ENCODE measurements around the gene RNPEP.
"Not testable (repeated sequence)": the region's sequence is repeated elsewhere in the genome, so short reads cannot be mapped to it uniquely, and the experiment has no call there.

RNPEP gene

DNA sequence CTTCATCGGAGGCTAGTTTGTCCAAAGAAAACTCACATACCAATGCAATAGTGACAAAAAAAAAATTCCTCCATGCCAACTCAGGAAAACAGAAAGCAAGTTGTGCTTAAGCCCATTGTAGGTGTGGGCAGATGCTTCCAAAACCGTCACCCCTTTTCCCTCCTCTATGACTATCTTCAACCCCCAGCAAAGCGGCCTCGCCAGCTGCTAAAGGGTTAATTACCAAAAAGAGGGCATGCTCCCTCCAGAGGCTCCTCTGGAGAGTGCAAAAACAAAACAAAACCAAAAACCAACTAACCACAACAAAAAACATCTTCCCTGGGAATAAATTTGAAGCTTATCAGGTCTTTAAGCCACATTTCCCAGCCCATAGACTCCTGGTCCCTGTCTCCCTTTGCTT lies 37.3 kb upstream of the RNPEP start:
- H3K27ac ChIP-seq (ENCODE audit: low read depth, low read length) = peak overlapping the region; percentile 99
- H3K4me3 ChIP-seq (ENCODE audit: low read length) = peak overlapping the region; percentile 91
- H3K4me1 ChIP-seq (ENCODE audit: control insufficient read depth, insufficient read depth, low read length) = peaks cover 16% of the 10 kb centered on the region
- peak overlapping the region; percentile 91 for H3K9ac ChIP-seq (ENCODE audit: low read length)
- no peaks in the 10 kb centered on the region for H3K27me3 ChIP-seq (ENCODE audit: control insufficient read depth, insufficient read depth, low read length)
- H3K36me3 ChIP-seq (ENCODE audit: control insufficient read depth, insufficient read depth, low read length) = no peaks in the 10 kb centered on the region

GRCh38 chr1:201945863-201946223 lies 36.6 kb upstream of the RNPEP start:
- Histone ChIP-seq H3K9ac (ENCODE audit: low read length) (peak overlapping the region; percentile 91), H3K27me3 (ENCODE audit: control insufficient read depth, insufficient read depth, low read length) (no peaks in the 10 kb centered on the region), H3K27ac (ENCODE audit: low read depth, low read length) (peak overlapping the region; percentile 99), H3K36me3 (ENCODE audit: control insufficient read depth, insufficient read depth, low read length) (no peaks in the 10 kb centered on the region), H3K4me3 (ENCODE audit: low read length) (peak overlapping the region; percentile 91), H3K4me1 (ENCODE audit: control insufficient read depth, insufficient read depth, low read length) (peaks cover 16% of the 10 kb centered on the region)

GRCh38 chr1:201946224-201946908 lies 36.1 kb upstream of the RNPEP start, which contains the start of gene LMOD1:
Gene LMOD1 (minus strand): TSS chr1:201946548. CDS start chr1:201946340, 208 bp downstream.
- H3K4me3 ChIP-seq (ENCODE audit: low read length) = peak within 1 kb of the TSS; percentile 91
- H3K27ac ChIP-seq (ENCODE audit: low read depth, low read length) = peak within 1 kb of the TSS; percentile 99
- no peaks in the 10 kb centered on the region for H3K27me3 ChIP-seq (ENCODE audit: control insufficient read depth, insufficient read depth, low read length)
- peaks cover 15% of the 10 kb centered on the region for H3K4me1 ChIP-seq (ENCODE audit: control insufficient read depth, insufficient read depth, low read length)
- peak within 1 kb of the TSS; percentile 91 for H3K9ac ChIP-seq (ENCODE audit: low read length)
- no peaks in the 10 kb centered on the region for H3K36me3 ChIP-seq (ENCODE audit: control insufficient read depth, insufficient read depth, low read length)

DNA sequence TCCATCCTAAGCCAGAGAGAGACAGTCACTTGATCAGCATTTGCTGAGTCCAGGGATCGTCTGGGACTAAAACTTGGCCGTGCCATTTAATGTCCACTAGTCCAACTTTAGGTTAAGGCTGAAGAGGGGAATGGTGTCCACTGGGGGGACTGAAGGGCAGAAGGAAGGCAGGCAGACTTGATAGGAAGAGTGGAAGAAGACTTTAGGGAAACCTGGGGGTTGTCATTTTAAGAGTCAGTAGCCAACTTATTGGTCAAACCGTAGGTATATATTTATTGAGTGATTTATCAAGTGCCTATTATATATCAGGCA lies 34.8 kb upstream of the RNPEP start:
- no peaks in the 10 kb centered on the region for H3K27me3 ChIP-seq (ENCODE audit: control insufficient read depth, insufficient read depth, low read length)
- H3K27ac ChIP-seq (ENCODE audit: low read depth, low read length) = peak overlapping the region; percentile 99
- H3K36me3 ChIP-seq (ENCODE audit: control insufficient read depth, insufficient read depth, low read length) = no peaks in the 10 kb centered on the region
- H3K9ac ChIP-seq (ENCODE audit: low read length) = no peak overlapping the region
- H3K4me1 ChIP-seq (ENCODE audit: control insufficient read depth, insufficient read depth, low read length) = peaks cover 7% of the 10 kb centered on the region
- peak overlapping the region; percentile 34 for H3K4me3 ChIP-seq (ENCODE audit: low read length)

- H3K27me3 ChIP-seq (ENCODE audit: control insufficient read depth, insufficient read depth, low read length) = no peaks in the 10 kb centered on the region
- H3K9ac ChIP-seq (ENCODE audit: low read length) = no peak overlapping the region
- H3K27ac ChIP-seq (ENCODE audit: low read depth, low read length) = peak overlapping the region; percentile 9
- H3K36me3 ChIP-seq (ENCODE audit: control insufficient read depth, insufficient read depth, low read length) = no peaks in the 10 kb centered on the region
- no peak overlapping the region for H3K4me3 ChIP-seq (ENCODE audit: low read length)
- H3K4me1 ChIP-seq (ENCODE audit: control insufficient read depth, insufficient read depth, low read length) = peaks cover 7% of the 10 kb centered on the region
These were observed 33.0 kb upstream of the RNPEP start for GRCh38 chr1:201949491-201949890.

DNA sequence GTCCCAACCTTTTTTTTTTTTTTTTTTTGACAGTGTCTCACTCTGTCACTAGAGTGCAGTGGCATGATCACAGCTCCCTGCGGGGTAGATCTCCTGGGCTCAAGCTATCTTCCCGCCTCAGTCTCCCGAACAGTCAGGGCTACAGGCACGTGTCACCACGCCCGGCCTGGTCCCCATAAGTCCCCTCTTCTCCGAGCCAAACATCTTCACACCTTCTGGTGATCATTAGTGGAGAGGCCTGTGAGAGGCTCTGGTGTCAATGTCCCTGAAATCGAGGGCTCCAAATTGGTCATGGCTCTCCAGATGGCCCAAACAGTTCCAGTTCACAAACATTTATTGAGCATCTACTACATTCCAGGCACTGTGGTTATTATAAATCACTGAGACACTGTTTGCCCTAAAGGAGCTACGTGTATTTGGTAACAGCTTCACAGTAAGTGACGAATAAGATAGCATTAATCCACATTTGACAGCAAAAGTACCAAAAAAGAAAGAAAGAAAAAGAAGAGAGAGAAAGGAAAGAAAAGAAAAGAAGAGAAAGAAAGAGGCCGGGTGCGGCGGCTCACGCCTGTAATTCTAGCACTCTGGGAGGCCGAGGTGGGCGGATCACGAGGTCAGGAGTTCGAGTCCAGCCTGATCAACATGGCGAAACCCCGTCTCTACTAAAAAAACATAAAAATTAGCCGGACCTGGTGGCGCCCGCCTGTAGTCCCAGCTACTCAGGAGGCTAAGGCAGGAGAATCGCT lies 28.0 kb upstream of the RNPEP start:
- H3K36me3 ChIP-seq (ENCODE audit: control insufficient read depth, insufficient read depth, low read length) = peaks cover 6% of the 10 kb centered on the region
- H3K4me3 ChIP-seq (ENCODE audit: low read length) = peak overlapping the region; percentile 87
- H3K27ac ChIP-seq (ENCODE audit: low read depth, low read length) = peak overlapping the region; percentile 91
- no peaks in the 10 kb centered on the region for H3K27me3 ChIP-seq (ENCODE audit: control insufficient read depth, insufficient read depth, low read length)
- H3K9ac ChIP-seq (ENCODE audit: low read length) = peak overlapping the region; percentile 88
- peaks cover 7% of the 10 kb centered on the region for H3K4me1 ChIP-seq (ENCODE audit: control insufficient read depth, insufficient read depth, low read length)

DNA sequence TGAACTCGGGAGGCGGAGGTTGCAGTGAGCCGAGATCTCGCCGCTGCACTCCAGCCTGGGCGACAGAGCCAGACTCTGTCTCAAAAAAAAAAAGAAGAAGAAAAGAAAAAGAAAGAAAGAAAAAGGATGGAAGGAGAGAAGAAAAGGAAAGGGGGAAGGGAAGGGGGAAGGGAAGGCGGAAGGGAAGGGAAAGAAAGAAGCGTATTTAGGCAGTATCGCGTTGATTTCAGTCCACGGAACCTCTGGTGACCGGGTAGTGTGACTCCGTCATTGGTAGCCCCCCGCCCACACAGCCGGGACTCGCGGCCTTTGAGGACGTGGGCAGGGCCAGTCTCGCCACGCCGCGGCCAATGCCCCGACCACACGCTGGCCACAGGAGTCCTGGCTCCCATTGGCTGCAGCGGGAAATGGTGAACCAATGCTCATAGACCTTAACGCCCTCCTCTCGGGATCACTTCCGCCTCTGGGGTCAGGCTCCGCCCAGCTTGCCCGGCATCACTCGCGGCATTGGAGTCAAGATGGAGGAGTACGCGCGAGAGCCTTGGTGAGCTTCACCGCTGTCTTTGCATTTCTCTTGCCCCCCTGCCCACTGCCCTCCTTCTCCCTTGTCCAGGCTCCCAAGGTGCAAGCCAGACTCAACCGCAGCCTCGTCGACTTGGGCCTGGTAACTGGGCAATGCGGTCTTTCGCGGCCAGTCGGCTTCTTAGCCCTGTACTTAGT lies 27.3 kb upstream of the RNPEP start, which contains the start of gene TIMM17A:
Gene TIMM17A (plus strand): TSS at position 495 of the 720 bp plus-strand sequence. CDS start 24 bp downstream, at position 519.
- Histone ChIP-seq H3K4me3 (ENCODE audit: low read length) (peak within 1 kb of the TSS; percentile 87), H3K27ac (ENCODE audit: low read depth, low read length) (peak within 1 kb of the TSS; percentile 91), H3K4me1 (ENCODE audit: control insufficient read depth, insufficient read depth, low read length) (peaks cover 7% of the 10 kb centered on the region), H3K36me3 (ENCODE audit: control insufficient read depth, insufficient read depth, low read length) (peaks cover 6% of the 10 kb centered on the region), H3K27me3 (ENCODE audit: control insufficient read depth, insufficient read depth, low read length) (no peaks in the 10 kb centered on the region), H3K9ac (ENCODE audit: low read length) (peak within 1 kb of the TSS; percentile 93)

DNA sequence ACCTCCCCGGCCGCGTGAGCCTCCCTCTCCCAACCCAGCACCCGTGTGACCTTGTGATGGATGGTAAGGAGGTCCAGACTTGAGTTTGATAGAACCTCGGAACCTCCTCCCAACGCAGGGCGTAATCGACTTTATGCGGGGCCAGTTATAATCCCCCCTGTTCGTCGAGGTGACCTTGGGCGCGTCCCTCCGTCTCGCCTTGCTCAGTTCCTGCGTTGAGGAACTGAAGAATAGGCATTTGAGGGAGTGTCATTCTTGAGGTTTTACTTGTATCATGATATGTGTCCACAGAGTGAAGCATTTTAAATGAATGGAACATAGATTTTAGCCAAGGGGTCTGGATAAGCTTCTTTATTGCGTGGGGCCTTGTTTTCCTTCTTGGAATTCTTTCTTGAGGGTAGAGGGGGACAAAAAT lies 26.7 kb upstream of the RNPEP start:
- peak overlapping the region; percentile 87 for H3K4me3 ChIP-seq (ENCODE audit: low read length)
- H3K4me1 ChIP-seq (ENCODE audit: control insufficient read depth, insufficient read depth, low read length) = peaks cover 7% of the 10 kb centered on the region
- H3K36me3 ChIP-seq (ENCODE audit: control insufficient read depth, insufficient read depth, low read length) = peaks cover 6% of the 10 kb centered on the region
- peak overlapping the region; percentile 73 for H3K27ac ChIP-seq (ENCODE audit: low read depth, low read length)
- no peaks in the 10 kb centered on the region for H3K27me3 ChIP-seq (ENCODE audit: control insufficient read depth, insufficient read depth, low read length)
- peak overlapping the region; percentile 93 for H3K9ac ChIP-seq (ENCODE audit: low read length)

GRCh38 chr1:201958348-201958747 lies 24.1 kb upstream of the RNPEP start:
- H3K4me3 ChIP-seq (ENCODE audit: low read length) = no peak overlapping the region
- H3K9ac ChIP-seq (ENCODE audit: low read length) = no peak overlapping the region
- peaks cover 7% of the 10 kb centered on the region for H3K4me1 ChIP-seq (ENCODE audit: control insufficient read depth, insufficient read depth, low read length)
- no peaks in the 10 kb centered on the region for H3K27me3 ChIP-seq (ENCODE audit: control insufficient read depth, insufficient read depth, low read length)
- H3K27ac ChIP-seq (ENCODE audit: low read depth, low read length) = no peak overlapping the region
- H3K36me3 ChIP-seq (ENCODE audit: control insufficient read depth, insufficient read depth, low read length) = peaks cover 15% of the 10 kb centered on the region

DNA sequence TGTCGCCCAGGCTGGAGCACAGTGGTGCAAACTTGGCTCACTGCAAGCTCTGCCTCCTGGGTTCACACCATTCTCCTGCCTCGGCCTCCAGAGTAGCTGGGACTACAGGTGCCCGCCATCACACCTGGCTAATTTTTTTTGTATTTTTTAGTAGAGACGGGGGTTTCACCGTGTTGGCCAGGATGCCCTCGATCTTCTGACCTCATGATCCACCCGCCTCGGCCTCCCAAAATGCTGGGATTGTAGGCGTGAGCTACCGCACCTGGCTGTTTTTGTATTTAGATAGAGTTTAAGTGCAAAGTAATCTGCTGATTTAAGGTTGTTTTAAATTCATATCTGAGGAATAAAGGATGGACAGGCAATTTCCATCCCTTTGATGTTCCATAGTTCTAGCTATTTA lies 20.1 kb upstream of the RNPEP start:
- H3K4me1 ChIP-seq (ENCODE audit: control insufficient read depth, insufficient read depth, low read length); H3K27ac ChIP-seq (ENCODE audit: low read depth, low read length); H3K27me3 ChIP-seq (ENCODE audit: control insufficient read depth, insufficient read depth, low read length); H3K9ac ChIP-seq (ENCODE audit: low read length); H3K4me3 ChIP-seq (ENCODE audit: low read length): not testable (repeated sequence)
- peaks cover 29% of the 10 kb centered on the region for H3K36me3 ChIP-seq (ENCODE audit: control insufficient read depth, insufficient read depth, low read length)

DNA sequence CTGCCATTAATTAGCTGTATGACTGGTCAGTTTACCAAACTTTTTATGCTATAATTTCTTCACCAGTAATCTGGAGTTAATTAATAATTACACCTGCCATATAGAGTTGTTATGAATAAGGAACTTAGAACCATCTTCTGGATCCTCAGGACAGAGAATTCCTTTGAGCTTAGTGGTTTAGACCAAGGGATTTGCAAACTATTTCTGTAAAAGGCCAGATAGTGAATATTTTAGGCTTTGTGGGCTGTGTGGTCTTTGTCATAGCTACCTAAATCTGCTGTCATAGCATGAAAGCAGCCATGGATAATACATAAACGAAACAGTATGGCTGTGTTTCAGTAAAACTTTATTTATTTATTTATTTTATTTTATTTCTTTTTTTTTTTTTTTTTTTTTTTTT lies 18.2 kb upstream of the RNPEP start:
- no peak overlapping the region for H3K9ac ChIP-seq (ENCODE audit: low read length)
- H3K27ac ChIP-seq (ENCODE audit: low read depth, low read length) = no peak overlapping the region
- no peaks in the 10 kb centered on the region for H3K27me3 ChIP-seq (ENCODE audit: control insufficient read depth, insufficient read depth, low read length)
- H3K4me1 ChIP-seq (ENCODE audit: control insufficient read depth, insufficient read depth, low read length) = no peaks in the 10 kb centered on the region
- H3K4me3 ChIP-seq (ENCODE audit: low read length) = no peak overlapping the region
- H3K36me3 ChIP-seq (ENCODE audit: control insufficient read depth, insufficient read depth, low read length) = peaks cover 23% of the 10 kb centered on the region

GRCh38 chr1:201966171-201966570 lies 16.3 kb upstream of the RNPEP start:
- H3K4me1 ChIP-seq (ENCODE audit: control insufficient read depth, insufficient read depth, low read length) = no peaks in the 10 kb centered on the region
- peaks cover 33% of the 10 kb centered on the region for H3K36me3 ChIP-seq (ENCODE audit: control insufficient read depth, insufficient read depth, low read length)
- no peak overlapping the region for H3K4me3 ChIP-seq (ENCODE audit: low read length)
- H3K9ac ChIP-seq (ENCODE audit: low read length) = no peak overlapping the region
- H3K27ac ChIP-seq (ENCODE audit: low read depth, low read length) = no peak overlapping the region
- H3K27me3 ChIP-seq (ENCODE audit: control insufficient read depth, insufficient read depth, low read length) = no peaks in the 10 kb centered on the region

All from rectal smooth muscle tissue (tissue), 1 donor.